Thyroid gland (tissue), 4 donors: ENCODE measurements around the gene PDE5A. TPM values are rescaled to one million over a fixed set of nuclear protein-coding genes. Genes with fewer than 3 reads are reported as not detected.

Source experiments
- DNase-seq, 2 donors: peaks; one replicate each; pipeline ENCODE4 v3.0.0-alpha.2; 2019
- H3K27ac ChIP-seq, 3 donors: fragments of 200-600 bp; sonication (generic); 1 replicate in 2 of 3; 2 replicates in 1 of 3; pipeline ENCODE4 v1.5.1; 2016 to 2019; ENCODE audit warnings: mild to moderate bottlenecking in 1 of 3, moderate library complexity in 1 of 3
- H3K27me3 ChIP-seq: fragments of 200-600 bp; sonication (generic); one replicate; pipeline ENCODE4 v1.5.1; 2019
- H3K36me3 ChIP-seq, 2 donors: fragments of 200-600 bp; sonication (generic); one replicate each; pipeline ENCODE4 v1.5.1; 2016 to 2019
- H3K4me1 ChIP-seq, 2 donors: fragments of 200-600 bp; sonication (generic); one replicate each; pipeline ENCODE4 v1.5.1; 2017 to 2019
- H3K4me3 ChIP-seq, 3 donors: fragments of 200-600 bp; sonication (generic); replicated peaks in 1 of 3; 1 replicate in 2 of 3; 2 replicates in 1 of 3; pipeline ENCODE4 v1.5.1; 2016; ENCODE audit warnings: mild to moderate bottlenecking in 1 of 3
- H3K9me3 ChIP-seq: fragments of 200-600 bp; sonication (generic); one replicate; pipeline ENCODE4 v1.5.1; 2017
- POLR2A ChIP-seq, 2 donors: fragments of 450-650 bp; IDR thresholded peaks; one replicate each; pipeline ENCODE4 v1.6.1; 2017; ENCODE audit warnings: antibody characterized with exemption in 2 of 2, mild to moderate bottlenecking in 2 of 2, moderate library complexity in 1 of 2
- WGBS, 2 donors: methylation state at CpG; one replicate each; pipeline ENCODE4 v1.1.5; 2017; 5-methylcytosine and 5-hydroxymethylcytosine counted together
- intact Hi-C: fragments of 100-400 bp; cut with DNase I; formaldehyde crosslinking; loops from one replicate; pipeline ENCODE4 v1.15.1; 2023
- total RNA-seq, 4 donors: library from RNA; depleted of rRNA; stranded (reverse); fragments of >200 nt; gene quantifications; one replicate each; pipeline ENCODE4 v1.2.3, GENCODE V29; 2016
- TF ChIP-seq, protein P1 (sequence below), 6 experiments: fragments of 200-600 bp in 3 of 6; fragments of 450-650 bp in 3 of 6; sonication (generic) in 3 of 6; IDR thresholded peaks; one replicate each; pipeline ENCODE4 v1.5.1; 2016 to 2019; ENCODE audit warnings: antibody characterized with exemption in 6 of 6, mild to moderate bottlenecking in 2 of 6, inconsistent platforms in 1 of 6, moderate library complexity in 1 of 6

PDE5A gene
- total RNA-seq, 4 donors from 2014 or later = 20.9 to 74.0 (median 30.2) TPM

DNA sequence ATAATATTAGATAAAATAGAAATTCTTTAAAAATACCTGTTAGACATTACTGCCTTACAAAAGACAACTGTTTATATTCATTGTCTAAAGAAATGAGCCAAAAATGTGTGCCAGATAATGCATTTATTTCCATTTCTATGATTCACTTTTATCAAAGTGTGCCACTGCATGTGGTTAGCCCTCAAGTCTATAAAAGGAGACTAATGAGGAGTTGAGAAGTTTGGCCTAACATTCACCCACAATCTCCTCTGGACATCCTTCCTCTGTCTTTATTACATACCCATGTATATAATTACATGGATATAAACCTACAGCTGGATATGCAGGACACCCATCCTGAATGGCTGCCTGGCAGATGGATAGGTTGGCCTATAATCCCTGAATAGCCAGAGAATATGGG lies 42.6 kb upstream of the PDE5A start:
- DNase-seq = no peak
- H3K27ac ChIP-seq = no peak overlapping the region
- H3K4me3 ChIP-seq = no peak overlapping the region
- no peaks in the 10 kb centered on the region for H3K36me3 ChIP-seq
- no peaks in the 10 kb centered on the region for H3K4me1 ChIP-seq
- H3K9me3 ChIP-seq = no peaks in the 10 kb centered on the region
- H3K27me3 ChIP-seq = no peaks in the 10 kb centered on the region
- no peak for TF ChIP-seq POLR2A (IDR thresholded peaks at IDR 0.05)
- TF ChIP-seq, protein P1, sequence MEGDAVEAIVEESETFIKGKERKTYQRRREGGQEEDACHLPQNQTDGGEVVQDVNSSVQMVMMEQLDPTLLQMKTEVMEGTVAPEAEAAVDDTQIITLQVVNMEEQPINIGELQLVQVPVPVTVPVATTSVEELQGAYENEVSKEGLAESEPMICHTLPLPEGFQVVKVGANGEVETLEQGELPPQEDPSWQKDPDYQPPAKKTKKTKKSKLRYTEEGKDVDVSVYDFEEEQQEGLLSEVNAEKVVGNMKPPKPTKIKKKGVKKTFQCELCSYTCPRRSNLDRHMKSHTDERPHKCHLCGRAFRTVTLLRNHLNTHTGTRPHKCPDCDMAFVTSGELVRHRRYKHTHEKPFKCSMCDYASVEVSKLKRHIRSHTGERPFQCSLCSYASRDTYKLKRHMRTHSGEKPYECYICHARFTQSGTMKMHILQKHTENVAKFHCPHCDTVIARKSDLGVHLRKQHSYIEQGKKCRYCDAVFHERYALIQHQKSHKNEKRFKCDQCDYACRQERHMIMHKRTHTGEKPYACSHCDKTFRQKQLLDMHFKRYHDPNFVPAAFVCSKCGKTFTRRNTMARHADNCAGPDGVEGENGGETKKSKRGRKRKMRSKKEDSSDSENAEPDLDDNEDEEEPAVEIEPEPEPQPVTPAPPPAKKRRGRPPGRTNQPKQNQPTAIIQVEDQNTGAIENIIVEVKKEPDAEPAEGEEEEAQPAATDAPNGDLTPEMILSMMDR (IDR thresholded peaks at IDR 0.05) = no peak
- intact Hi-C loops = no loop called here

DNA sequence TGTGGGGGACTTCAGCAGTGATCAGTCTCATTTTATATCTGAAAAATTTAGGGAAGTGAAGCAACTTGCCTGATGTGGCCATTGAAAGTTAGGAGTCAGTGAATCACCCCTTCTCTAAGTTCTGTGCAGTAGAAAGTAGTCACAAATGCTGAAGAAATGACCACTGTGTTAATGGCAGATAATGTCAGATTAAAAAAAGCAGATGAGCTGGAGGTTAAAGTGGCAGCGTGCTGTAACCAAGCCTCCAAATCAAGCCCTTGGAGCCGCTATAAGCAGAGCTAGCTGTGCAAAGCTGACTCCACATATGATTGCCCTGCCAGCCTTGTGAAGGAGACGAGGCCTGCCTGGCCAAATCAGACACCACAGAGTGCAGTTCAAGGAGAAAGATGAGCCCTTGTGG lies 39.2 kb upstream of the PDE5A start:
- WGBS, 2 donors = 82 to 92% methylated on average over 3 of the region's 3 CpGs
- no peak overlapping the region for H3K4me3 ChIP-seq
- no peaks in the 10 kb centered on the region for H3K27me3 ChIP-seq
- TF ChIP-seq POLR2A (IDR thresholded peaks at IDR 0.05) = no peak
- DNase-seq = no peak
- no peak overlapping the region for H3K27ac ChIP-seq
- no peaks in the 10 kb centered on the region for H3K4me1 ChIP-seq
- intact Hi-C loops = no loop called here
- H3K9me3 ChIP-seq = no peaks in the 10 kb centered on the region
- no peaks in the 10 kb centered on the region for H3K36me3 ChIP-seq

DNA sequence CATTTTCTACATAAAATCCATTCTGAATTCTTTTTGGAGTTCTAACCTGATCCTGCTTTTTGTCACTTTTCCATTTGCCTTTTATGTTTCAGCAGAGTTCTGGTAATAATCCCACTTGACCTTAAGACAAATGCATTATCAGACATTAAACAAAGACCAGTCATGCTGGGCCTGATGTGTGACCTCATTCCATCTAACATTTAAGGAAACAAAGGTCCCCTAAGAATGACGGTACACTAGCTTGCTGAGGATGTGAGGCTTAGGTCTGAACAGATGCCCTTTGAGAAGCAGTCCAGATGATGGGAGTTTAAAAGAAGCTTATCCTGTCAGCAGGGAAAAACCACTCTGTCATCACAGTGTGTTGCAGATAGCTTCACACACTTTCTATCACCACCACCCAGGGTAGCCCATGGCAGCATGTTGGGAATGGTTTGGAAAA lies 38.1 kb upstream of the PDE5A start:
- intact Hi-C loops = no loop called here
- Histone ChIP-seq H3K9me3 (no peaks in the 10 kb centered on the region), H3K4me3 (no peak overlapping the region), H3K27me3 (no peaks in the 10 kb centered on the region), H3K27ac (no peak overlapping the region), H3K4me1 (no peaks in the 10 kb centered on the region), H3K36me3 (no peaks in the 10 kb centered on the region)
- WGBS, 2 donors = 38 to 44% methylated on average over 1 of the region's 1 CpG
- TF ChIP-seq, protein P1 (IDR thresholded peaks at IDR 0.05) = no peak
- DNase-seq = no peak

DNA sequence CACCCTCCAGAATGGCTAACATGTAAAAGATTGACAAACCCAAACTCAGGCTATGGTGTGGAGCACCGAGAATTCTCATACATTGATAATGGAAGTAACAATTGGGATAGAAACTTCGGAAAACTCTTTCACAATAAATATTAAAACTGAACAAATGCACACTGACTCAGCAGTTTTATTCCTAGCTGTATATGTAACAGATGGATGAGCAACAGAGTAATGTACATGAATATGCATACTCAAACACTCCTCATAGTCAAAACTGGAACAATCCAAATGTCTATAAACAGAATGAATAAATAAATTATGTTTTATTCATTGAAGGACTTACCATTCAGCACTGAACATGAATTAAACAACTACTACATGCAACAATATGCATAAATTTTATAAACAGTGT lies 37.1 kb upstream of the PDE5A start:
- H3K4me1 ChIP-seq = no peaks in the 10 kb centered on the region
- 86 to 89% methylated on average over 2 of the region's 2 CpGs for WGBS, 2 donors
- H3K27ac ChIP-seq = no peak overlapping the region

DNA sequence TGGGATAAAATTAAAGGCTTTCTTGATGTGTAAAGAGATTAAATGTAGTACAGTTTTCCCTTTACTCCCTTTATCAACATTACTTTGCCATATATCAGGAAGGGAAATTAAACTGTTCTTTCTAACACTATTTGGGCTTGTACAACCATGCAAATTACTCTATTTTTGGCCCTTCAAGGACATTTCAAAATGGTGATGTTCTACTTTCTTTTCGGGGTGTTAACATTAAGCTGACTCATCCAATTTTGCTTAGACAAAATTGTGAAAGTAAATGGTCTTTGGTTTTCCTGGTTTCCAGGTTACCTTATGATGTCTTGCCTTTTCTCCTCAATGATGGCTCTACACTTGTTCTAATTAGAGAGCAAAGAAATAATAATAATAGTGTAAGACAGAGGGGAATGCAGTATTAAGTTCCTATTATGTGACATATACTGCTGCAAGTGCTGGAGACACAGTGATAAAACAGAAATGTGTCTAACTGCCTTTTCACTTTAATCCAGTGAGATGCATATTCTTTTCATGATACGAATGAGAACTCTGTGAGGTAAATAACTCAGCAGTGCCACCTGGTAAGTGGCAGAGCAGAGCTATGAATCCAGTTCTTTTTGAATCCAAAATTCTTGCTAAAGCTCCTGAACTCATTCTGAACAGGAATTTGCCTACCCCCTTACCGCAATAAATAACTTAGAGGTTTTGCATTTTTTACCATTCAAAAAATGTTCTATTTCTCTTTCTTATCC lies 35.7 kb upstream of the PDE5A start:
- Histone ChIP-seq H3K9me3 (no peaks in the 10 kb centered on the region), H3K36me3 (no peaks in the 10 kb centered on the region), H3K4me3 (no peak overlapping the region), H3K4me1 (no peaks in the 10 kb centered on the region), H3K27ac (no peak overlapping the region), H3K27me3 (no peaks in the 10 kb centered on the region)
- WGBS, 2 donors = 74 to 88% methylated on average over 3 of the region's 3 CpGs
- TF ChIP-seq POLR2A (IDR thresholded peaks at IDR 0.05) = no peak
- TF ChIP-seq, protein P1 (IDR thresholded peaks at IDR 0.05) = no peak
- intact Hi-C loops = no loop called here
- no peak for DNase-seq

More for the DNA sequence above, 37.1 kb upstream of the PDE5A start:
- TF ChIP-seq, protein P1 (IDR thresholded peaks at IDR 0.05) = no peak
- TF ChIP-seq POLR2A (IDR thresholded peaks at IDR 0.05) = no peak
- no peak overlapping the region for H3K4me3 ChIP-seq
- no peaks in the 10 kb centered on the region for H3K27me3 ChIP-seq
- DNase-seq = no peak
- H3K9me3 ChIP-seq = no peaks in the 10 kb centered on the region
- no peaks in the 10 kb centered on the region for H3K36me3 ChIP-seq
- intact Hi-C loops = no loop called here
